HG02973 (cell line): ENCODE measurements around the gene USP24.
"Not testable (repeated sequence)": the region's sequence is repeated elsewhere in the genome, so short reads cannot be mapped to it uniquely, and the experiment has no call there.

Experiments
- ATAC-seq: cut with Tn5 transposase; IDR thresholded peaks from one replicate; pipeline ENCODE4 v1.9.1; 2021; ENCODE audit warnings: moderate library complexity; ENCODE audit not compliant: unreplicated experiment

USP24 gene

GRCh38 chr1:55200667-55201066 lies 14.5 kb downstream of the USP24 start:
- no peak for ATAC-seq

GRCh38 chr1:55199735-55200134 lies 15.4 kb downstream of the USP24 start:
- not testable (repeated sequence) for ATAC-seq

GRCh38 chr1:55198044-55198443 lies 17.1 kb downstream of the USP24 start:
- no peak for ATAC-seq

GRCh38 chr1:55197099-55197498 lies 18.1 kb downstream of the USP24 start:
- ATAC-seq = no peak

GRCh38 chr1:55196433-55197035 lies 18.6 kb downstream of the USP24 start:
- no peak for ATAC-seq

GRCh38 chr1:55195521-55196233 lies 19.5 kb downstream of the USP24 start:
- peak; percentile 60 for ATAC-seq

GRCh38 chr1:55194851-55195250 lies 20.3 kb downstream of the USP24 start:
- ATAC-seq = no peak

GRCh38 chr1:55192093-55192492 lies 23.1 kb downstream of the USP24 start:
- ATAC-seq = no peak

GRCh38 chr1:55191219-55191952 lies 23.8 kb downstream of the USP24 start:
- not testable (repeated sequence) for ATAC-seq

GRCh38 chr1:55190109-55190508 lies 25.1 kb downstream of the USP24 start:
- ATAC-seq = no peak

- ATAC-seq = no peak
Measured at GRCh38 chr1:55188909-55189308, 26.3 kb downstream of the USP24 start.

- no peak for ATAC-seq
Measured at GRCh38 chr1:55185832-55186231, 29.3 kb downstream of the USP24 start.

- no peak for ATAC-seq
Measured at GRCh38 chr1:55184859-55185258, 30.3 kb downstream of the USP24 start.

GRCh38 chr1:55181666-55182065 lies 33.5 kb downstream of the USP24 start:
- ATAC-seq = no peak

- no peak for ATAC-seq
Measured at GRCh38 chr1:55180075-55180670, 35.0 kb downstream of the USP24 start.

- no peak for ATAC-seq
Measured at GRCh38 chr1:55179177-55179835, 35.9 kb downstream of the USP24 start.

- no peak for ATAC-seq
Measured at GRCh38 chr1:55172687-55173086, 42.5 kb downstream of the USP24 start.

- ATAC-seq = no peak
Measured at GRCh38 chr1:55172272-55172671, 42.9 kb downstream of the USP24 start.

GRCh38 chr1:55171694-55172093 lies 43.5 kb downstream of the USP24 start:
- no peak for ATAC-seq

- ATAC-seq = no peak
Measured at GRCh38 chr1:55170426-55170825, 44.7 kb downstream of the USP24 start.

- no peak for ATAC-seq
Measured at GRCh38 chr1:55169126-55169525, 46.0 kb downstream of the USP24 start.
